HG02938 (cell line): Measurements from ENCODE around the gene LAMB3.
"Not testable (repeated sequence)": the region's sequence is repeated elsewhere in the genome, so short reads cannot be mapped to it uniquely, and the experiment has no call there.

Source experiments
- ATAC-seq: cut with Tn5 transposase; IDR thresholded peaks from one replicate; pipeline ENCODE4 v1.9.1; 2021; ENCODE audit warnings: mild to moderate bottlenecking, moderate library complexity; ENCODE audit not compliant: unreplicated experiment

Gene LAMB3

GRCh38 chr1:209652121-209652735 lies at the start of gene LAMB3:
Gene LAMB3, minus strand, starts transcription at chr1:209652425. Its CDS starts 1,481 bp downstream, at chr1:209650944.
- no peak for ATAC-seq

GRCh38 chr1:209700686-209701085 lies 48.5 kb upstream of the LAMB3 start:
- ATAC-seq: not testable (repeated sequence)

- no peak for ATAC-seq
These were observed 44.9 kb upstream of the LAMB3 start for GRCh38 chr1:209697126-209697525.

GRCh38 chr1:209696673-209697072 lies 44.4 kb upstream of the LAMB3 start:
- ATAC-seq: no peak

GRCh38 chr1:209692745-209693504 lies 40.7 kb upstream of the LAMB3 start:
- peak; percentile 72 for ATAC-seq

- no peak for ATAC-seq
These were observed 40.1 kb upstream of the LAMB3 start for GRCh38 chr1:209692296-209692695.

GRCh38 chr1:209691237-209691636 lies 39.0 kb upstream of the LAMB3 start:
- no peak for ATAC-seq

GRCh38 chr1:209689477-209689876 lies 37.3 kb upstream of the LAMB3 start:
- no peak for ATAC-seq

- no peak for ATAC-seq
These were observed 36.6 kb upstream of the LAMB3 start for GRCh38 chr1:209688746-209689234.

GRCh38 chr1:209686322-209686721 lies 34.1 kb upstream of the LAMB3 start:
- no peak for ATAC-seq

GRCh38 chr1:209685821-209686220 lies 33.6 kb upstream of the LAMB3 start:
- ATAC-seq: peak; percentile 44

GRCh38 chr1:209678981-209679539 lies 26.8 kb upstream of the LAMB3 start:
- no peak for ATAC-seq

GRCh38 chr1:209675565-209676154 lies 23.4 kb upstream of the LAMB3 start:
- ATAC-seq: no peak

GRCh38 chr1:209674957-209675564 lies 22.8 kb upstream of the LAMB3 start, which contains the start of gene G0S2:
Gene G0S2, plus strand, starts transcription at chr1:209675412. Its CDS starts 273 bp downstream, at chr1:209675685.
- ATAC-seq: no peak

GRCh38 chr1:209673631-209674417 lies 21.6 kb upstream of the LAMB3 start:
- no peak for ATAC-seq

GRCh38 chr1:209672705-209673630 lies 20.7 kb upstream of the LAMB3 start:
- peak; percentile 91 for ATAC-seq

GRCh38 chr1:209670441-209671082 lies 18.3 kb upstream of the LAMB3 start:
- no peak for ATAC-seq

GRCh38 chr1:209667708-209668107 lies 15.5 kb upstream of the LAMB3 start:
- ATAC-seq: no peak

GRCh38 chr1:209667103-209667502 lies 14.9 kb upstream of the LAMB3 start:
- no peak for ATAC-seq
